ENCODE results near the gene C9orf78.

The C9orf78 gene, protein sequence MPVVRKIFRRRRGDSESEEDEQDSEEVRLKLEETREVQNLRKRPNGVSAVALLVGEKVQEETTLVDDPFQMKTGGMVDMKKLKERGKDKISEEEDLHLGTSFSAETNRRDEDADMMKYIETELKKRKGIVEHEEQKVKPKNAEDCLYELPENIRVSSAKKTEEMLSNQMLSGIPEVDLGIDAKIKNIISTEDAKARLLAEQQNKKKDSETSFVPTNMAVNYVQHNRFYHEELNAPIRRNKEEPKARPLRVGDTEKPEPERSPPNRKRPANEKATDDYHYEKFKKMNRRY
- long read RNA-seq, transcript C9orf78-201 (9 exons, 1,795 nt) = major isoform, 695 of 761 reads
- long read RNA-seq, partial matches to known transcripts = 8 of 761 reads
- long read RNA-seq, other reads (novel, unspliced or antisense) = 58 of 761 reads

DNA sequence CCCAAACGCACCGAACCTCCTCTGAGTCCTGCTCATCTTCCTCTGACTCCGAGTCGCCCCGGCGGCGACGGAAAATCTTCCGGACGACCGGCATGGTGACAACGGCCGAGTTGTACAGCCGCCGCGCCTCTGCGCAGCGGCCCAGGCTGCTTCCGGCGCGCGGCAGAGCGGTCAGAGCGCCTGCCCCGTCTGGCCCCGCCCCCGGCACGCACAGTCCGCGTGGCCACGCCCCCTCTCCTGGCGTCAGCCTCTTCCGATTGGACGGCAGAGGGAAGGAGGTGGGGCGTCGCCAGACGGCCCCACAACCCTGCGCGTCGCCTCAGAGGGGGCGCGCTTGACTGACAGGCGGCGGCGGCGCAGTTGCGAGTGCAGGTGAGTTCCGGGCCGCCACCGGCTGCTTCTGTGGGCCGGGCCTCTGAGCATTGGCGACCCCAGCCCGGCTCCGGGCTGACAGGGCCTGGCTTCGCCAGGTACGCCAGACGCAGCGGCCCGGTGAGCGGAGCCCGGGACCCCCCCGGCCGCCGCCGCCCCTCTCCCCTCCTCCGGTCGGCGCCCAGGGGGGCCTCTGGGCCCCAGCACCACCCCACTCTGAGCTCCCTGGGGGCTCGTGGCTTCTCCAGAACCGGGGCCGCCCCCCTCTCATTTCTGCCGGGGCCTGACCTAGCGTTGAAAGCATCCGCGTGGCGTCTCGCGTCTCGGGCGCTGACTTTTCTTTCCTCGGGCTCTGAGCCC is at the start of gene C9orf78, which contains the start of gene USP20:
Gene C9orf78 (minus strand): TSS at position 148 of the 732 bp plus-strand sequence. CDS start 54 bp downstream, at position 94.
Gene USP20 (plus strand): TSS at position 331 of the 732 bp plus-strand sequence. CDS start 17,098 bp downstream, outside the sequence.
- DNase-seq (ENCODE audit: low read depth in 1 of 2, low spot score in 1 of 2) = peak; percentile 92 to 96
- TF ChIP-seq POLR2AphosphoS5 (IDR thresholded peaks at IDR 0.05; ENCODE audit: low read depth) (peak; percentile 75), GABPA (IDR thresholded peaks at IDR 0.05; ENCODE audit: low read depth) (peak; percentile 75), SPI1 (IDR thresholded peaks at IDR 0.05; ENCODE audit: borderline replicate concordance, low read depth) (no peak)
- TF ChIP-seq, protein P1, sequence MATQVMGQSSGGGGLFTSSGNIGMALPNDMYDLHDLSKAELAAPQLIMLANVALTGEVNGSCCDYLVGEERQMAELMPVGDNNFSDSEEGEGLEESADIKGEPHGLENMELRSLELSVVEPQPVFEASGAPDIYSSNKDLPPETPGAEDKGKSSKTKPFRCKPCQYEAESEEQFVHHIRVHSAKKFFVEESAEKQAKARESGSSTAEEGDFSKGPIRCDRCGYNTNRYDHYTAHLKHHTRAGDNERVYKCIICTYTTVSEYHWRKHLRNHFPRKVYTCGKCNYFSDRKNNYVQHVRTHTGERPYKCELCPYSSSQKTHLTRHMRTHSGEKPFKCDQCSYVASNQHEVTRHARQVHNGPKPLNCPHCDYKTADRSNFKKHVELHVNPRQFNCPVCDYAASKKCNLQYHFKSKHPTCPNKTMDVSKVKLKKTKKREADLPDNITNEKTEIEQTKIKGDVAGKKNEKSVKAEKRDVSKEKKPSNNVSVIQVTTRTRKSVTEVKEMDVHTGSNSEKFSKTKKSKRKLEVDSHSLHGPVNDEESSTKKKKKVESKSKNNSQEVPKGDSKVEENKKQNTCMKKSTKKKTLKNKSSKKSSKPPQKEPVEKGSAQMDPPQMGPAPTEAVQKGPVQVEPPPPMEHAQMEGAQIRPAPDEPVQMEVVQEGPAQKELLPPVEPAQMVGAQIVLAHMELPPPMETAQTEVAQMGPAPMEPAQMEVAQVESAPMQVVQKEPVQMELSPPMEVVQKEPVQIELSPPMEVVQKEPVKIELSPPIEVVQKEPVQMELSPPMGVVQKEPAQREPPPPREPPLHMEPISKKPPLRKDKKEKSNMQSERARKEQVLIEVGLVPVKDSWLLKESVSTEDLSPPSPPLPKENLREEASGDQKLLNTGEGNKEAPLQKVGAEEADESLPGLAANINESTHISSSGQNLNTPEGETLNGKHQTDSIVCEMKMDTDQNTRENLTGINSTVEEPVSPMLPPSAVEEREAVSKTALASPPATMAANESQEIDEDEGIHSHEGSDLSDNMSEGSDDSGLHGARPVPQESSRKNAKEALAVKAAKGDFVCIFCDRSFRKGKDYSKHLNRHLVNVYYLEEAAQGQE (IDR thresholded peaks at IDR 0.05; ENCODE audit: insufficient replicate concordance, low read depth) = no peak
- TF ChIP-seq, protein P2, sequence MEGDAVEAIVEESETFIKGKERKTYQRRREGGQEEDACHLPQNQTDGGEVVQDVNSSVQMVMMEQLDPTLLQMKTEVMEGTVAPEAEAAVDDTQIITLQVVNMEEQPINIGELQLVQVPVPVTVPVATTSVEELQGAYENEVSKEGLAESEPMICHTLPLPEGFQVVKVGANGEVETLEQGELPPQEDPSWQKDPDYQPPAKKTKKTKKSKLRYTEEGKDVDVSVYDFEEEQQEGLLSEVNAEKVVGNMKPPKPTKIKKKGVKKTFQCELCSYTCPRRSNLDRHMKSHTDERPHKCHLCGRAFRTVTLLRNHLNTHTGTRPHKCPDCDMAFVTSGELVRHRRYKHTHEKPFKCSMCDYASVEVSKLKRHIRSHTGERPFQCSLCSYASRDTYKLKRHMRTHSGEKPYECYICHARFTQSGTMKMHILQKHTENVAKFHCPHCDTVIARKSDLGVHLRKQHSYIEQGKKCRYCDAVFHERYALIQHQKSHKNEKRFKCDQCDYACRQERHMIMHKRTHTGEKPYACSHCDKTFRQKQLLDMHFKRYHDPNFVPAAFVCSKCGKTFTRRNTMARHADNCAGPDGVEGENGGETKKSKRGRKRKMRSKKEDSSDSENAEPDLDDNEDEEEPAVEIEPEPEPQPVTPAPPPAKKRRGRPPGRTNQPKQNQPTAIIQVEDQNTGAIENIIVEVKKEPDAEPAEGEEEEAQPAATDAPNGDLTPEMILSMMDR (IDR thresholded peaks at IDR 0.05; ENCODE audit: insufficient read depth, low read length) = no peak
- H3K4me3 ChIP-seq (replicated peaks; ENCODE audit: insufficient read depth, low read length) = peak within 1 kb of the TSS; percentile 100
- H3K27me3 ChIP-seq (ENCODE audit: insufficient read depth, poor library complexity, severe bottlenecking) = no peaks in the 10 kb centered on the region
- peak within 1 kb of the TSS; percentile 76 for H3K27ac ChIP-seq (replicated peaks)

DNA sequence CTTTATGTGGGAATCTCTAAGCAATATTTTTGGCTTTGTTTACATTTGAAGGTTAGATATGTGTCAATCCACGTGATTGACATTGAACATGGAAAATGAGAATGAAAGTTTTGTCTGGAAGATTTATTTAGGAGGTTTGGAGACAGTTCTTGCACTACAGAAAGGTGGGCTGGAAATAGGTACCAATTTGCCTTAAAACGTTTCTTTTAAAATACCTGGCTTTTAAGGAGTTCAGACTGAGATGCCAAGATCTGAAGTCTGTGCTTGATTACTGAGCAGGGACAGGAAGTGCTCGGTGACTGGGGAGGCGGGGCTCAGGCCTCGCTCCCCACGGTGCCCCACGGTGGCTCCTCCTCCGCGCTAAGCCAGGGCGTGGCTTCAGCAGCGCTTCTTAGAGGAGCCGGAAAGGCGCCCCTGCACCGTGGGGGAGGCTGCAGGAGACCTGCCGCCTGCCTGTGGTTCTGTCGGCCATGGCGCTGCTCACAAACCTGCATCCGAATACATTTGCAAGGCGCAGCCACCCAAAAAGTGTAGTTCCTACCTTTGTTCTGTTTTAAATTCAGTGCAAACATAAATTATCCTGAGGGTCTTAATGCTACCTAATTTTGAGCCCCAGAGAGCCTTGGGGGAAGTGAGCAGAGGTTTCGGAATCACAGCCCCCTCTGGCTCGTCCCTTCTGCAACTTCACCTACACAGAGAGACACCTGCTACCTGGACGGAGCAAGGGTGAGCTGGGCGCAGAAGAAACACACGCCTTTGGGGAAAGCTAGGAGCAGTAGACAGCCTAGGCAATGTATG is 49.3 kb upstream of the C9orf78 start:
- TF ChIP-seq GABPA (IDR thresholded peaks at IDR 0.05; ENCODE audit: low read depth) (peak; percentile 13; the same call in 1 of the 2 replicates), POLR2AphosphoS5 (IDR thresholded peaks at IDR 0.05; ENCODE audit: low read depth) (peak; percentile 76), SPI1 (IDR thresholded peaks at IDR 0.05; ENCODE audit: borderline replicate concordance, low read depth) (peak; percentile 82)
- TF ChIP-seq, protein P1 (IDR thresholded peaks at IDR 0.05; ENCODE audit: insufficient replicate concordance, low read depth) = no peak
- TF ChIP-seq, protein P2 (IDR thresholded peaks at IDR 0.05; ENCODE audit: insufficient read depth, low read length) = no peak
- no peaks in the 10 kb centered on the region for H3K27me3 ChIP-seq (ENCODE audit: insufficient read depth, poor library complexity, severe bottlenecking)
- peak; percentile 89 to 96 for DNase-seq (ENCODE audit: low read depth in 1 of 2, low spot score in 1 of 2)
- peak overlapping the region; percentile 94 for H3K27ac ChIP-seq (replicated peaks)
- H3K4me3 ChIP-seq (replicated peaks; ENCODE audit: insufficient read depth, low read length) = peak overlapping the region; percentile 44

DNA sequence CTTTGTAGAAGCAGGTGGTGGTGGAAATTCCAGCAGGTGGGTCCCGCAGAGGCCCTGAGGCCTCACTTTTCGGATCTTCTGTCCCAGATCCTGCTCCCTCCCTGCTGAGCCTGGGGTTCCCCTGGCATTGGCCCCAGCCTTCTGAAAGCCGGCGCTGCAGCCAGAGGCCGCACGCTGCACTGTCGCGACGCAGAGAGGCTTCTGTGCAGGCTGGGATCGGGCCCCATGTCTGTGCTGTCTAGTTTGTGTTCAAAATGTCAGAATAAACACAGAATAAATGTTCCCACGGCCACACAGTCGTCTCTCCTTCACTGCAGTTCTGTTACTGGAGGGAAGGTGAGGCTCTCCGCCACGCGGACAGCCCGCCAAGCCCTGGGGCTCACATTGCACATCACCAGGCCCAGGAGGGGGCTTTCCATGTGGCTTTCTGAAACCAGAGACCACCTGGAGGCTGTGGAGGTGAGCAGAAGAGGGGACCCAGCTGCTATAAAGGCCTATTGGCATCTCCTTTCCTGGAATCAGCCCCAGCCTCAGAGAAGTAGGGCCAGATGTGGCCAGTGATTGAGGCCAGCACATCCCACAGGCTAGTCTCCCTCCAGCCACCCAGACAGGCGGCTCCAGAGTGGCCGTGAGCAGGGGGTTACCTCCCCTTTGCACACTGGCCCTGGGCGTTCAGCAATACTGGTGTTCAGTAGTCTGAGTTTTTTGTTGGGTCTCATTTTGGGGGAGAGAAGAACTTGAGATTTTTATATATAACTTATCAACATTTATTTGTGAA is 46.7 kb upstream of the C9orf78 start:
- Histone ChIP-seq H3K4me3 (replicated peaks; ENCODE audit: insufficient read depth, low read length) (no peak overlapping the region), H3K27ac (replicated peaks) (no peak overlapping the region), H3K27me3 (ENCODE audit: insufficient read depth, poor library complexity, severe bottlenecking) (no peaks in the 10 kb centered on the region)
- TF ChIP-seq GABPA (IDR thresholded peaks at IDR 0.05; ENCODE audit: low read depth) (no peak), POLR2AphosphoS5 (IDR thresholded peaks at IDR 0.05; ENCODE audit: low read depth) (no peak), SPI1 (IDR thresholded peaks at IDR 0.05; ENCODE audit: borderline replicate concordance, low read depth) (no peak)
- TF ChIP-seq, protein P1 (IDR thresholded peaks at IDR 0.05; ENCODE audit: insufficient replicate concordance, low read depth) = no peak
- TF ChIP-seq, protein P2 (IDR thresholded peaks at IDR 0.05; ENCODE audit: insufficient read depth, low read length) = no peak
- DNase-seq (ENCODE audit: low read depth in 1 of 2, low spot score in 1 of 2) = no peak
